K562 (cell line): ENCODE measurements around the gene IL17F.

Experiments used
- CHD7 ChIP-seq: fragments of 200-600 bp; sonication (generic); IDR thresholded peaks from one replicate; pipeline ENCODE4 v1.6.1; 2012; ENCODE audit warnings: mild to moderate bottlenecking, low read depth, low read length, inconsistent platforms
- NEUROD1 ChIP-seq: fragments of 150-350 bp; IDR thresholded peaks from 2 replicates; pipeline ENCODE4 v1.6.1; 2014; ENCODE audit warnings: borderline replicate concordance, low read length, low read depth; ENCODE audit not compliant: partially characterized antibody
- PURB ChIP-seq: sonication (generic); formaldehyde crosslinking; IDR thresholded peaks from 2 replicates; pipeline ENCODE4 v1.9.0; 2021; ENCODE audit warnings: low read depth, mild to moderate bottlenecking, missing genetic modification reagents
- USF2 ChIP-seq: sonication (generic); formaldehyde crosslinking; IDR thresholded peaks from 2 replicates; pipeline ENCODE4 v1.5.0; 2020; ENCODE audit warnings: missing genetic modification reagents
- ZBTB9 ChIP-seq: fragments of 450-650 bp; formaldehyde crosslinking; IDR thresholded peaks from 2 replicates; pipeline ENCODE4 v1.4.0; 2020; ENCODE audit warnings: mild to moderate bottlenecking, moderate library complexity

- TF ChIP-seq CHD7 (no peak), ZBTB9 (CRISPR knock-in tag) (no peak), NEUROD1 (no peak), USF2 (no peak), PURB (CRISPR knock-in tag) (no peak)
These were observed 31.2 kb downstream of the IL17F start for GRCh38 chr6:52213127-52213526.
